Stimulated activated naive CD4-positive, alpha-beta T cell treated with Interleukin-2 at 50 U/mL for 16 hours (primary cell): ENCODE measurements around the gene ARHGEF38.
"Not testable (repeated sequence)": the region's sequence is repeated elsewhere in the genome, so short reads cannot be mapped to it uniquely, and the experiment has no call there.

Experiments
- DNase-seq: peaks from one replicate; lab custom pipeline; 2025; lab: John Stamatoyannopoulos, UW

The ARHGEF38 gene

DNA sequence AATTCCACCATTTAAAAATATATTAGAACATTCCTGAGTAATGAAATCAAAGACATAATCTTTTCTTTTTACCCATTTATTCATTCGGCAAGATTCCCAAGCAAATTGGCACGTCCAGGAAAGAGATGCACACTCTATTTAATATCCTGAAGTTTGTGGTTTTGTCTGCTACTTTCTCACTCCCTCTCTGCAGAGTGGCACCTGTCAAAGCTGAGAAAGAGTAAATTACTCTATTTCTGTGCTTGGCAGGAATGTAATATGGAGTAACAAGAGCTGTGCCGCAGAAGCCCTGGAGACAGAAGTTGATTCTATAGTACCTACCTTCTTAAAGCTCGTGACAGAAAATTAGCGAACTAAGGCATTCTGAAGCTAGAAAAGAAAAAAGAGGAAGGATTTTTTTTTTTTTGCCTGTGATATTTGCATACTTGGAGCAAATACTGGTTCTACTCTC, 161.7 kb downstream of the ARHGEF38 start:
- no peak for DNase-seq

DNA sequence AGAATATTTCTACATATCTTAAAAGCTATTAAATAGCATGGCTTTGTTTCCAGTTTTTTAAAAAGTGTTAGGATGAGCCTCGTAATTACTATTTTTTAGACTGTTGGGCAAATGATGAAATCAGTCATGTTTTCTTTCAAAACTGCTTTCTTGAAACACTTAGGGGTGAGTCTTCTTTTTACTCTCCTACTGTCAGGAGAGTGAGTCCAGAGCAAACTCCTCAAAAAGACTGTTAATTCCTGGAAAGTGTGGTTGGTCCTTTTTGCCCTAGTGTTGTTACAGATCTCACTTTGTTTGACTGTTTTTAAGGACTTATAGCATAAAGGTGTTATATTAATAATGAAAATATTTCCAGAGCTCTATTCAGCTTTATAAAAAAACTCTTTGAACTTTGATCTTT, 162.5 kb downstream of the ARHGEF38 start:
- no peak for DNase-seq

DNA sequence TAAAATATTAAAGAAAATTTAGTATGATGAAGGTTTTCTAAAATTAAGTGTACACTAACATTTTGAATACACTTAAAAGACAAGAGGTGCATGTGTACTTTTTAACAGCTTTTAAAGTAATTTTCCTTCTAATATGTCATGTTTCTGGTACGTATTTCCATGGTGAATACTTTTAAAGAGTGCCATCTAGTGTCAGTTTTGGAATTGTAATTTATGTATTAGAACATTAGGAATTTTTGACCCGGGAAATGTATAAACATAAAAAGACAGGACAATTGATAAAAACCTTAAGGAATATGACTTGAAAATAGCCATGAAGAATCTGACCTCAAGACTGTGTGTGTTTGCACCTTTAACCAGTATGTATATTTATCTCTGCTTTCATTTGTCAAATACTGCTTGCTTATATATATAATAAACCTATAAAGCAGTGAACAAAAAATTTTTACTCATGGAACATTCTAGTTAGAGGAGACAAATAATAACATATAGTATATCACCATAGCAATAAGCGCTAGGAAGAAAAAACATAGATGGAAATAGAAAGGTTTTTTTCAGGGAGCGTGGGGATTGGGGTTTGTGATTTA, 163.4 kb downstream of the ARHGEF38 start:
- DNase-seq: no peak

DNA sequence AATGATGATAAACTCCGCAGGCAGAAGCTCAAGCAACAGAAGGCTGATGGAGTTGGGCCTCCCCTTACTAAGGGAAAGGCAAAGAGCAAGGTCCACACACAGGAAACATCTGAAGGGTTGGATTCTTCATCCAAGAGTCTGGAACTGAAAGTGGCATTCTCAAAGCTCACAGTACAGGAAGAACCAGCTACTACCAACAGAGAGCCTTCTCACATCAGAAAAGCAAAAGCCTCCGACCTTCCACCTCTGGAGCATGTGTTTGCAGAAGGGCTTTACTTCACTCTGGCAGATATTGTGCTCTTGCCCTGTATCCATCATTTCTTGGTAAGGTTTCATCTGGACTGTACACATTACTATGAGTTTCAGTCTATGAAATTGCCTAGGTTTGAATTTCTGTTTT, 166.8 kb downstream of the ARHGEF38 start:
- DNase-seq: no peak

DNA sequence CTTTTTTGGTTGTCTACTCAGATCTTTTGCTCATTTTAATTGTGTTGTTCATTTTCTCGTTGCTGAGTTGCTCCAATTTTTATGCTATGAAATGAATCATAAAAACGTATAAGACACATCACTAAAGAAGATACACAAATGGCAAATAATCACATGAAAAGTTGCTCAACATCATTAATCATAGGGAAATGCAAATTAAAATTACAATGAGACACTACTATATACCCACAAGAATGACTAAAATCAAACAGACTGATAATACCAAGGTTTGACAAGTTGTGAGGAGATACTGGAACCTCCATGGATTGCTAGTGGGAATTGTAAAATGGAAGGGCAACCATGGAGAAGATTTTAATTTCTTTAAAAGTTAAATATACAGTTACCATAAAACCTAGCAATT, 173.2 kb downstream of the ARHGEF38 start:
- DNase-seq: no peak

DNA sequence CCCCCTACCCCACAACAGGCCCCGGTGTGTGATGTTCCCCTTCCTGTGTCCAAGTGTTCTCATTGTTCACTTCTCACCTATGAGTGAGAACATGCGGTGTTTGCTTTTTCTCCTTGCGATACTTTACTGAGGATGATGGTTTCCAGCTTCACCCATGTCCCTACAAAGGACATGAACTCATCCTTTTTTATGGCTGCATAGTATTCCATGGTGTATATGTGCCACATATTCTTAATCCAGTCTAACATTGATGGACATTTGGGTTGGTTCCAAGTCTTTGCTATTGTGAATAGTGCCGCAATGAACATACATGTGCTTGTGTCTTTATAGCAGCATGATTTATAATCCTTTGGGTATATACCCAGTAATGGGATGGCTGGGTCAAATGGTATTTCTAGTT, 177.5 kb downstream of the ARHGEF38 start:
- not testable (repeated sequence) for DNase-seq
